Thoracic aorta (tissue), 2 donors: ENCODE results near the gene FBXO42. TPM values are rescaled to one million over a fixed set of nuclear protein-coding genes. Genes with fewer than 3 reads are reported as not detected.
"Not testable (repeated sequence)": the region's sequence is repeated elsewhere in the genome, so short reads cannot be mapped to it uniquely, and the experiment has no call there.

Experiments
- ATAC-seq: fragments of 150-250 bp; one replicate; pipeline ENCODE4 v1.8.0; 2017; ENCODE audit warnings: low read depth; ENCODE audit not compliant: insufficient number of reproducible peaks, low FRiP score
- DNase-seq: peaks from one replicate; pipeline ENCODE4 v3.0.0-alpha.2; 2020; ENCODE audit warnings: low spot score
- H3K27ac ChIP-seq, 2 donors: fragments of 200-600 bp; sonication (generic); 1 replicate in 1 of 2; 2 replicates in 1 of 2; pipeline ENCODE4 v1.5.1; 2016; ENCODE audit warnings: mild to moderate bottlenecking in 2 of 2, moderate library complexity in 2 of 2
- H3K27me3 ChIP-seq: fragments of 200-600 bp; sonication (generic); replicated peaks from 2 replicates; pipeline ENCODE4 v1.6.0; 2016; ENCODE audit warnings: mild to moderate bottlenecking; ENCODE audit not compliant: insufficient read depth
- H3K36me3 ChIP-seq: fragments of 200-600 bp; sonication (generic); one replicate; pipeline ENCODE4 v1.5.1; 2016
- H3K4me1 ChIP-seq, 2 donors: fragments of 200-600 bp; sonication (generic); 1 replicate in 1 of 2; 2 replicates in 1 of 2; pipeline versions ENCODE4 v1.5.1 to v1.6.0; 2016; ENCODE audit warnings: low read depth in 2 of 2, mild to moderate bottlenecking in 1 of 2; ENCODE audit not compliant: control insufficient read depth in 1 of 2
- H3K4me3 ChIP-seq: fragments of 200-600 bp; sonication (generic); 2 replicates; pipeline ENCODE4 v1.5.1; 2016; ENCODE audit warnings: mild to moderate bottlenecking
- H3K9me3 ChIP-seq: fragments of 200-600 bp; sonication (generic); 2 replicates; pipeline ENCODE4 v1.5.1; 2016
- CTCF ChIP-seq: fragments of 200-600 bp; sonication (generic); IDR thresholded peaks from one replicate; pipeline ENCODE4 v1.5.1; 2019; ENCODE audit warnings: antibody characterized with exemption
- total RNA-seq, 2 donors: library from RNA; depleted of rRNA; stranded (reverse); fragments of >200 nt; gene quantifications; one replicate each; pipeline versions ENCODE4 v1.1.0 to v1.2.3, GENCODE V29; 2016

The FBXO42 gene
- total RNA-seq, 2 donors from 2014 or later: 71.2 to 72.2 TPM

- no peak for TF ChIP-seq CTCF
- no peaks in the 10 kb centered on the region for H3K27me3 ChIP-seq
- DNase-seq: no peak
- peak overlapping the region in 1 of 2 donors; percentile 89 for H3K27ac ChIP-seq
- no peak for ATAC-seq
- H3K9me3 ChIP-seq: no peaks in the 10 kb centered on the region
- no peaks in the 10 kb centered on the region for H3K36me3 ChIP-seq
- no peak overlapping the region for H3K4me3 ChIP-seq
- peaks cover 47 to 80% of the 10 kb centered on the region in 2 donors for H3K4me1 ChIP-seq
These were observed 17.5 kb upstream of the FBXO42 start for GRCh38 chr1:16369821-16370220.

DNA sequence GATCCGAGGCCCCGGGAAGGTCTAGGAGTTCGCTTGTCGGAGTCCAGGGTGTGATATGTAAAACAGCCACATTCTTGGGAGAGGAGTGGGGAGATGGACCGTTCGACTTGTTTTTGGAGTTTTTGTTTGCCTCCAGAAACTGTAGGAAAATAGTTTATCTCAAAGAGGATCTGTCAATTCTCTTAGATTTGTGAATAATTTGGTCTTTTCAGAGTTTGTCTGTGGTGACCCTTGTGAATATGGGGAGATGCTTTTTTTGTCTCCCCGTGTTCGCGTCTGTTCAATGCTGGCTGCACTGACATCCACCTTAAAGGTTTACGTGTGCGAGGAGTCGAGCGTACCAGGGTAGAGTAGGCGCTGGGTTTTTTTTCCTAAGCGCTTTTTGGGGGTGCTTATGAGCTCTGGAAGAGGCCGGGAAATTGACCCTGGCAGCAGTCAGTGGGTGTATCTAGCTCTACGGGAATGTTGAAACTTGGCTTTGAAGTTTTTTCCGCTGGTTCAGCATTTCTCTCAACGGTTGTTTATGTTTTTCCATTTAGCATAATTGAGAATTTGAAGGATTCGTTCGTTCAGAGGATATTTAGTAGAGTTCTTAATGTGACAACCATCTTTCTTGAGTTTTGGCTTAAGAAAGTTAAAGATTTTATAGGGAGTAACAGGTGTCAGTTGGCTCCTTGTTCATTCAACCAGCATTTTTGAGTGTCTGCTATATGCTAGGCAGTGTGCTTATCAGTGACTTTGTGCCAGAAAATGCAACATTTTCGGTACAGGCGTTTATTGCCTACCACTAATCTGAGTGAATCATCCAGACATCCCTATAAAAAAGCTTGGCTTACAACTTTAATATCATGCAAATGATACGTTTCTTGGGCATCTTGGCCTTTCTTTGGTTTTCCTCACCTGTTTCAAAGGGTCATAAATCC is 15.9 kb upstream of the FBXO42 start:
- ATAC-seq: no peak
- Histone ChIP-seq H3K4me1 (peaks cover 43 to 80% of the 10 kb centered on the region in 2 donors), H3K27me3 (no peaks in the 10 kb centered on the region), H3K9me3 (no peaks in the 10 kb centered on the region), H3K36me3 (no peaks in the 10 kb centered on the region), H3K4me3 (peak overlapping the region; percentile 82), H3K27ac (peak overlapping the region; percentile 89 to 97)
- no peak for TF ChIP-seq CTCF
- DNase-seq: no peak

DNA sequence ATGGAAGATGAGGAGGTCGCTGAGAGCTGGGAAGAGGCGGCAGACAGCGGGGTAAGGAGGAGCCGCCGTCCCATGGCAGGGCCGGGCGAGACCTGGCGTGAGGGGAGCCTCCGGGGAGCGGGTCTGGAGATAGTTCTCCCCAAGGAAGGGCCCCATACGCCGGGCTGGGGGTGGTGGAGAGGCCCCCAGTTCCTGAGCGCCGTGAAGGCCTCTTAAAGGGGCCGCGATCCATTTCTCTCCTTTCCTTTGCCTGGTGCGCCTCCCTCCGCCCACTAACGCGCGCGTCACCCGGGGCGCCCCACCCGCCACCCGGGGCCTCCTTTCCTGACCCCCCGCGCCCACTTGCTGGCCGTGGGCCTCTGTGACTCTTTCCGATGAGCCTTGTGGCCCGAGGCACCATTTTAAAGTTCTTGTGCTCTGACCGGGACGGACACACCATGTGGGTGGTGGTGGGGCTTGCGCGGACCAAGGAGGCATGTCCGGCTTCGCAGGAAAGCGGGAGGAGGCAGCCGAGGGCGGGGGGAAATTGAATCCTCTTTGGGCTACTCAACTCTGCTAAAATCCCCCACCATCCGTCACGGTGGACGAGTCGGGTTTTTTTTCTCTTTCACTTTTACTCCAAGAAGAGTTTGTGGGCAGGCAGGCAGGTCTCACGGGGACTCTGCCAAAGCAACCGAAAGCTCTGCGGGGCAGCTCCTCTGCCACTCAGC is 15.1 kb upstream of the FBXO42 start:
- DNase-seq: peak; percentile 72
- Histone ChIP-seq H3K27me3 (no peaks in the 10 kb centered on the region), H3K4me3 (peak overlapping the region; percentile 82), H3K36me3 (no peaks in the 10 kb centered on the region), H3K4me1 (peaks cover 37 to 75% of the 10 kb centered on the region in 2 donors), H3K27ac (peak overlapping the region; percentile 89 to 97), H3K9me3 (no peaks in the 10 kb centered on the region)
- TF ChIP-seq CTCF: peak; percentile 22
- ATAC-seq: peak; percentile 39

DNA sequence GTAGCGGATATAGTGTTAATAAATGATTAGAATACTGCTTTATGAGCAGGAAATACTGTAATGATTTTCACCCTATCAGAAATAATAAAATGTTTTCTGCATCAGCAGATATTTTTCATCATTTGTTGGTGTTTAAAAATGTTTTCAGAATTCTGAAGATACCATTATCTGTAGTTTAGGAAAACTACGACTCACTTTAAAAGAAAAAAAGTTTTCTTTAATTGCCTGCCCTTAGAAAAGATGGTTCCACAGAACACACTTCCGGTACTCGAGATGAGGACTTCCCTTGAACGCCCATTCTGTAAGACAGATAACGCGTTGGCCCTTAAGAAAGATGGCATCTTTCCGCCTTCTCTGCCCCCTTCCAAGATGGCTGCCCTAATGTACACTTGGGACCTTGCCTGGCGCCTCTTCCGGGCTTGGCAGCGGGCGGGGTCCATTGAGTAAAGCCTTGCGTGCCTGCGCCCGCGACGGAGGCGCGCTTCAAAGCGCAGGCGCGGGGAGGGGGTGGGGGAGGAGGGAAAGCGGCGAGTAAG is 14.5 kb upstream of the FBXO42 start, which contains the start of gene SZRD1:
Gene SZRD1 (plus strand): TSS at position 521 of the 536 bp plus-strand sequence. CDS start 16 bp downstream, outside the sequence.
- DNase-seq (peak; percentile 90), ATAC-seq (peak; percentile 85)
- peak within 1 kb of the TSS; percentile 89 to 97 for H3K27ac ChIP-seq
- H3K27me3 ChIP-seq: no peaks in the 10 kb centered on the region
- no peak for TF ChIP-seq CTCF
- H3K4me3 ChIP-seq: peak within 1 kb of the TSS; percentile 82
- peaks cover 31 to 69% of the 10 kb centered on the region in 2 donors for H3K4me1 ChIP-seq
- H3K9me3 ChIP-seq: no peaks in the 10 kb centered on the region
- no peaks in the 10 kb centered on the region for H3K36me3 ChIP-seq

GRCh38 chr1:16365146-16365498 is 12.8 kb upstream of the FBXO42 start:
- peak; percentile 62 for ATAC-seq
- not testable (repeated sequence) for H3K36me3 ChIP-seq, DNase-seq, H3K27me3 ChIP-seq, H3K9me3 ChIP-seq, H3K4me3 ChIP-seq
- Histone ChIP-seq H3K27ac (peak overlapping the region; percentile 86 to 89), H3K4me1 (peaks cover 28 to 54% of the 10 kb centered on the region in 2 donors)
